Esophagus squamous epithelium (tissue), 5 donors: ENCODE measurements around the gene RUFY3. TPM values are rescaled to one million over a fixed set of nuclear protein-coding genes. Genes with fewer than 3 reads are reported as not detected.
"Not testable (repeated sequence)": the region's sequence is repeated elsewhere in the genome, so short reads cannot be mapped to it uniquely, and the experiment has no call there.

ENCODE experiments used
- DNase-seq: peaks from one replicate; lab custom pipeline; 2025; lab: John Stamatoyannopoulos, UW
- H3K27ac ChIP-seq, 4 donors: fragments of 200-600 bp; sonication (generic); one replicate each; pipeline ENCODE4 v1.5.1; 2016 to 2019; ENCODE audit warnings: mild to moderate bottlenecking in 1 of 4
- H3K27me3 ChIP-seq, 4 donors: fragments of 200-600 bp; sonication (generic); 1 replicate in 3 of 4; 2 replicates in 1 of 4; pipeline versions ENCODE4 v1.5.1 to v1.6.0; 2017 to 2021; ENCODE audit warnings: antibody characterized with exemption in 1 of 4
- H3K36me3 ChIP-seq, 3 donors: fragments of 200-600 bp; sonication (generic); one replicate each; pipeline ENCODE4 v1.5.1; 2016 to 2019
- H3K4me1 ChIP-seq, 3 donors: fragments of 200-600 bp; sonication (generic); one replicate each; pipeline ENCODE4 v1.5.1; 2017 to 2019
- H3K4me3 ChIP-seq, 4 donors: fragments of 200-600 bp; sonication (generic); 1 replicate in 3 of 4; 2 replicates in 1 of 4; pipeline ENCODE4 v1.5.1; 2016 to 2019; ENCODE audit warnings: mild to moderate bottlenecking in 2 of 4, moderate library complexity in 1 of 4
- H3K9me3 ChIP-seq, 3 donors: fragments of 200-600 bp; sonication (generic); one replicate each; pipeline ENCODE4 v1.5.1; 2016 to 2019
- CTCF ChIP-seq, 6 experiments: fragments of 450-650 bp in 4 of 6; fragments of 200-600 bp in 2 of 6; sonication (generic) in 2 of 6; IDR thresholded peaks; one replicate each; pipeline ENCODE4 v1.5.1; 2016 to 2019; ENCODE audit warnings: antibody characterized with exemption in 6 of 6, mild to moderate bottlenecking in 4 of 6, moderate library complexity in 4 of 6
- POLR2A ChIP-seq, 4 donors: fragments of 450-650 bp; IDR thresholded peaks; one replicate each; pipeline ENCODE4 v1.6.1; 2017; ENCODE audit warnings: antibody characterized with exemption in 4 of 4, mild to moderate bottlenecking in 4 of 4, moderate library complexity in 3 of 4
- WGBS, 2 donors: methylation state at CpG; one replicate each; pipeline ENCODE4 v1.1.5; 2018; 5-methylcytosine and 5-hydroxymethylcytosine counted together
- intact Hi-C: fragments of 100-400 bp; cut with DNase I; formaldehyde crosslinking; loops from one replicate; pipeline ENCODE4 v1.15.0; 2022
- total RNA-seq, 4 donors: library from RNA; depleted of rRNA; stranded (reverse); fragments of >200 nt; gene quantifications; one replicate each; pipeline ENCODE4 v1.1.0, GENCODE V29; 2016
- donor health status: DM: yes; HTN: yes; CAD: no.

The RUFY3 gene
- total RNA-seq, 4 donors from 2014 or later: 30.4 to 63.9 (median 42.4) TPM

GRCh38 chr4:70678383-70678999, 43.3 kb upstream of the RUFY3 start:
- Histone ChIP-seq H3K27ac (no peak overlapping the region), H3K4me3 (no peak overlapping the region), H3K27me3 (no peaks in the 10 kb centered on the region), H3K9me3 (no peaks in the 10 kb centered on the region), H3K36me3 (no peaks in the 10 kb centered on the region), H3K4me1 (no peaks in the 10 kb centered on the region)
- 75 to 79% methylated on average over 1 of the region's 1 CpG for WGBS, 2 donors
- intact Hi-C loops: no loop called here
- TF ChIP-seq POLR2A (IDR thresholded peaks at IDR 0.05) (no peak), CTCF (IDR thresholded peaks at IDR 0.05) (no peak)
- no peak for DNase-seq

GRCh38 chr4:70680934-70681333, 40.8 kb upstream of the RUFY3 start:
- DNase-seq: no peak
- no peak overlapping the region for H3K27ac ChIP-seq
- H3K4me3 ChIP-seq: no peak overlapping the region
- no peaks in the 10 kb centered on the region for H3K36me3 ChIP-seq
- no peaks in the 10 kb centered on the region for H3K4me1 ChIP-seq
- H3K9me3 ChIP-seq: no peaks in the 10 kb centered on the region
- no peaks in the 10 kb centered on the region for H3K27me3 ChIP-seq
- TF ChIP-seq POLR2A (IDR thresholded peaks at IDR 0.05): no peak
- TF ChIP-seq CTCF (IDR thresholded peaks at IDR 0.05): no peak
- intact Hi-C loops: no loop called here

- DNase-seq: no peak
- Histone ChIP-seq H3K27ac (no peak overlapping the region), H3K4me3 (no peak overlapping the region), H3K36me3 (no peaks in the 10 kb centered on the region), H3K27me3 (no peaks in the 10 kb centered on the region), H3K4me1 (no peaks in the 10 kb centered on the region), H3K9me3 (no peaks in the 10 kb centered on the region)
- TF ChIP-seq CTCF (IDR thresholded peaks at IDR 0.05): no peak
- TF ChIP-seq POLR2A (IDR thresholded peaks at IDR 0.05): no peak
- intact Hi-C loops: no loop called here
Observed at GRCh38 chr4:70681704-70682103, 40.1 kb upstream of the RUFY3 start.

GRCh38 chr4:70682142-70682541, 39.6 kb upstream of the RUFY3 start:
- H3K36me3 ChIP-seq, H3K27ac ChIP-seq, intact Hi-C loops, DNase-seq, H3K4me3 ChIP-seq, H3K9me3 ChIP-seq, H3K4me1 ChIP-seq, H3K27me3 ChIP-seq: not testable (repeated sequence)
- WGBS, 2 donors: 64 to 84% methylated on average over 3 of the region's 3 CpGs

GRCh38 chr4:70687392-70687791, 34.4 kb upstream of the RUFY3 start:
- Histone ChIP-seq H3K4me1 (peaks cover 21 to 39% (median 27%) of the 10 kb centered on the region in 3 donors), H3K9me3 (no peaks in the 10 kb centered on the region), H3K4me3 (peak overlapping the region; percentile 87 to 90 (median 88)), H3K27me3 (no peaks in the 10 kb centered on the region), H3K36me3 (peaks cover 0 to 21% (median 0%) of the 10 kb centered on the region in 3 donors), H3K27ac (peak overlapping the region; percentile 90 to 99 (median 94))
- intact Hi-C loops: no loop called here
- no peak for DNase-seq
- 63 to 70% methylated on average over 13 of the region's 13 CpGs for WGBS, 2 donors
- TF ChIP-seq POLR2A (IDR thresholded peaks at IDR 0.05) (no peak), CTCF (IDR thresholded peaks at IDR 0.05) (no peak)
